Measurements from ENCODE around the gene LRRC9.
"Not testable (repeated sequence)": the region's sequence is repeated elsewhere in the genome, so short reads cannot be mapped to it uniquely, and the experiment has no call there.

The LRRC9 gene

DNA sequence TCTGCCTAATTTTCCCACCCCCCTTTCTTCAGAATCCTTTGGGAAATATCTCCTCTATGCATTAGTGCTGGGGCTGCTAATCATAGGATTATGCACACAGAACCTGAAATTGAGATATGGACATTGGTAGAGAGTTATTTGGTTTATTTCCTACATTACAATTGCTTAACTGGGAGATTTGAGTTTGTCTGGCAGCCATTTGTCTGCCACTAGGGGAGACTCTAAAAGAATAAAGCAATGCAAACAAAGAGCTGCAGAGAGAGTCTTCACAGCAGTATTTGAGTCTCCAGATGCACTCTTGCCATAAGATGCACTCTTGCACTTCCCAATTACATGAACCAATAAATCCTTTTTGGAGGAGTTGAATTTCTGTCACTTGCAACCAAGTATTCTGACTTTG lies 159.8 kb downstream of the LRRC9 start:
- DNase-seq, result no peak

DNA sequence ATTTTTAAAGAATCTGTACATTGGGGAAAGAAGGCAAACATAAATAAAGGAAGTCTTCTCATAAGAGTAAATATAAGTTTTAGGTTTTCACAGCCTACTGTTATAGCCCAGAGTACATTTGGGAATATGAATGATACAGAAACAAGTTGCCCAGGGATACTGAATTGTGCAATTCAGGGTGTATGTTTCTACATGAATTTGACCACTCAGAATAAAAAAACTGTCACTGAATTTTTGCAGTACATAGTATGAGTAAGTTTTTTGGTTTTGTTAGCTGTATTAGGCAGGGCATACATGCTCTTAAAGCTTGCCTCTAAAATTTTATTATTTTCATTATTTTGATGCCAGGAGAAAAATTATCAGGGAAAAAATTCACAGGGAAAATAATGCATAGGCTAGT lies 165.1 kb downstream of the LRRC9 start:
- no peak for DNase-seq

DNA sequence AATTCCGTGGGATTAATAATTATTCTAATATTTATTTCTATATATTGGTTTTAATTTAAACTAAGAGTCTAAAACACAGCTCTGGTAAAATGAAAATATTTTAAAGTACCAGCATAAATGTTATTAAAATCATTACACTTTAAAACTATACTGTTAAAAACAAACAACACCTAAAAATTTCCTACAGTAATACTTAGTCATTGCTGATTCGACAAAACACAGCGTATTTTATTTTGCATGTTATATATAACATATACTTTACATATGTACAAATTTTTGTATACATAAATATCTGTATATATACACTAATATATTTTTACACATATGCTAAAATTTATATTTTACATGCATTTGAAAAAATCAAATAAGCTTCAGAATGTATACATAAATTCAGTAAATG lies 165.7 kb downstream of the LRRC9 start:
- DNase-seq, result no peak

DNA sequence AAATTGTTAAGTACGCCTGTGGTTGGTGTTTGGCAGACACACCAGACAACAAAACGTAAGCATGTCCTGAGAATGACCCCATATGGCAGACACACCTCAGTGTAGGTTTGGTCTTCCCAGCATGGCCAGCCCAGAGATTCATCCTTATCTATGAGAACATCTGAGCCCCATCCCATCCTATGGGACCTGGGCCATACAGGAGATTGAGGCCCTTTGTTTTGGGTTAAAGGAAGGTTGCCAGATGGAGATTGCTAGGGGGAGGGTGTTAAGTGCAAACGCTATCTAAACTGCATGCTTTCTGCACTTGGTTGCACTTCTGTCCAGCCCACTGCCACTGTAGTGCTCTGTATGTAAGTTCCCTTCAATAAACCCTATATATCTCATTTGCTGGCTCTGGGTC lies 167.7 kb downstream of the LRRC9 start:
- no peak for DNase-seq

DNA sequence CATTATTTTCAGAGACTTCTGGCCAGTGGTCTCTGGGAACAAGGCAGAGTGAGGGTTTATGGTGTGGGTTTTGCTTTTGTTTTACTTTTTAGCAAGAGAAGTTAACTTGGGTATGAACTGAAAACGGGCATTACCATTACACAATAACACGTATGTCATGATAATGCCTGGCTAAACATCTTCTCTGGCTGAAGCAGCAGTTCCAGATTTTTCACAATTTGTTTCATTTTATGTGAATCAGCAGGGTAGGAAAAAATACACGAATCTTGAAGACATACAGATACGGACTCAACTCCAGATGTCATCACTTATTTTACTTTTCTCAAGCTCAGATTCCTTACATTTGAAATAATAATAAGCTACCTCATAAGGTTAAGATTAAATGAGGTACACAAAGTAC lies 169.3 kb downstream of the LRRC9 start:
- DNase-seq, result no peak

DNA sequence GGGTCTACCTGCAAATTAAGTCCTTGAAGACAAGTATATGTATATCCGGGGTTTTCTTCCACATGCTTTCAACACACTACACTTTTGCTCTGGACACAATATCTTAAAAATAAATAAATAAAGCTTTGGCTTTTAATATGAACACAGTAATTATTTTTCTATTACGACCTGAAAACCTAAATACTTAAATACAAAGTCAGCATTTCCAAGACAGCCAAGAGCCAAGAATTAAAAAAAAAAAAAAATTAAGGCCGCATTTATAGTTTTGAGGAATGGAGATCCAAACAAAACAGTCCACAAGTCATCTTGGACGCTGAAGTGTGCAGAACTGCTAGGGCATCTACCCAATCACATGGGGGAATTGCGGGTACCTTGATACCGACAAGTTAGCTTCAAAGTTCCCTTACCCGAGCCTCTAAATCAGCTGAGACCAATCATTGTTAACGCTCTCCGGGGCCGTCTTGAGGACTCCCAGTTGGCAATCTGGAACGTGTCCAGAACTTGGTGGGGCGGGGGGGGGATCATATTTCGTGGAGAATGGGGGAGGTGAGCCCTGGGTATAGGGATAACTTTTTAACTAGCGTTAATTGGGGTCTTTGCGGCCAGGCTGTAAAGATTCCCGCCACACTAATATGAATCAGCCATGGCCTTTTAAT lies 171.0 kb downstream of the LRRC9 start:
- no peak for DNase-seq

DNA sequence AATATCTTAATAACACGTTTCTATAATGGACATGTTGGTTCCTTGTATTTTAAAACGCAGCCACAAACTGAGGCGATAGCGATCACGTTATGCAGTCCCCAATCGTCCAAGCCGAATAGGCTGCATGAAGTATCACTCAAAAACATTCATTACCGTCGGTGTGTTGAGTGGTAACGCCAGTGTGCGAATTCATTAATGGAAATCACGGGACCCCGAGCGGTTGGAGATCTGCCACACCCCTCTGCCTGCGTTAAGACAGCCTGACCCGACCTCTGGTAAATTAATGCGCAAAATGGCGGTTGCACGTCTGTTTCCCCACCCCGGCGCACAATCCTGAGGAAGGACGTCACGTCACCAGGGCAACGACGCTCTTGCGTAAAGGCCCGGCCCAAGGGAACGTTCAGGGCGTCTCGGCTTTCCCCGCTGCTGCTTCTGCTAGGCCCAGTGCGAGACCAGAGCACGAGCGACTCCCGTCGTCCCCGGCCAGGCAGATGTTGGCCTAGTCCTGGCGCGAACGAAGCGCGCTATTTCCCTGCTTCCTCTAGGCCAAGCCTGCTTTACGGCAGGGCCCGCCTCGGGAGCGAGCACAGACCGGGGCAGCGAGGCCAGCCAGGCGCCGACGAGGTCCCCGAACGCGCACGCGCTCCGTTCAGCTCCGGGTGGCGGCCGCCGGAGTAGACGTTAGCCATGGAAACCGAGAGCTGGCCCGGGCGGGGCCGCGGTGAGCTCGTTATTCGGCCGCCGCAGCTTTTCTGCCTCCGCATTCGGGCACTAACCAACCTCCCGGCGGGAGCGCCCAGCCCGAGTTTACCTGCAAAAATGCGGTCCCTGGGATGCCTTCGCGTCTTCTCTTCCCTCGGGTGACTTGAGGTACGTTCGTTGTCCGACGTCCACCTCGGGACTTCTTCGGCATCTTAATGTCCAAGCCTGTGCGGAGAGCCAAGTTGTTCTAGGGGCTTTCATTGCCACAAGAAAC lies 171.9 kb downstream of the LRRC9 start, which contains the start of gene PCNX4:
Gene PCNX4 (plus strand): TSS at position 374 of the 976 bp plus-strand sequence. CDS start 15,716 bp downstream, outside the sequence.
- DNase-seq, result peak; percentile 92

DNA sequence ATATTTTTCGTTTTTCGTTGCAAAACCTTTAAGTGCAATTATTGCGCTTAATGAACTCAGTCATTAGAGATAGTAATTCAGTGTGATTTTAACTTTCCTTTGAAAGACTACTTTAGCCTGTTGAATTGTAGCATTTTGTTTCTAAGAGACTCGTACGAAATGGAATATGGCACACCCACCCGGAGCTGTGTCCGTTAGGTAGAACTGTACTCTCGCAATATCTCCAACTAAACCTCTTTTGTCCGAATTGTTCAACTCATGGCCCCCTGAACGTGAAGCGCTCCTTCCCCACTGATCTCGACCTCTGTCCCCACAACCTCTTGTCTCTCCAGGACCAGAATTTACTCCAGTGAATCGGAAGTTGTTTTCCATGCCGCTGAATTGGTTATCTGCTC lies 172.6 kb downstream of the LRRC9 start:
- no peak for DNase-seq

DNA sequence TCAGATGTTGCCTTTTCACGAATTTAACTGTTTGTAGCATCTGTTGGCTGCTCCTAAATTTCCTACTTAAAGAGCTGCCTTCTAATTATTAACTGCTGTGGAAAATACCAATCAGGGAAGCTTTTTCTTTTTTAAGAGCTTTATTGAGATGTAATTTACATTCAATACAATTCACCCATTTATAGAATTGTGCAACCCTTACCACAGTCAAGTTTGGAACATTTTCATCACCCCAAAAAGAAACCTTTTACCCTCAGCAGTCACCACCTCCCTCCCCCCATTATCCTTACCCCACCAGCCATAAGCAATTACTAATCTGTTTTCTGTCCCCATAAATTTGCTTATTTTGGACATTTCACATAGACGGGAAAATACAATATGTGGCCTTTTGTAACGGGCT lies 173.1 kb downstream of the LRRC9 start:
- DNase-seq, result no peak

DNA sequence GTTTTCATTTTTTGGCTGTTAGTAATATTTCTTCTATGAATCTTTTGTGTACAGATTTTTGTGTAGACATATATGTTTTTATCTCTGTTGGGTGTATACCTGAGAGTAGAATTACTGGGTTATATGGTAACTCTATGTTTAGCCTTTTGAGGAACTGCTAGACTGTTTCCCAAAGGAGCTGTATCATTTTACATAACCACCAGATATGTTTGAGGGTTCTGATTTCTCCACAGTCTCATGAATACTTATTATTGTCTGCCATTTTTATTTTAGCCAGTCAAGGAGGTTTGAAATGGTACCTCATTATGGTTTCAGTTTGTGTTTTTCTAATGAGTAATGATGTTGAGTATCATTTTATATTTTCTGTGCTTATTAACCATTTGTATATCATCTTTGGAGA lies 173.7 kb downstream of the LRRC9 start:
- no peak for DNase-seq

DNA sequence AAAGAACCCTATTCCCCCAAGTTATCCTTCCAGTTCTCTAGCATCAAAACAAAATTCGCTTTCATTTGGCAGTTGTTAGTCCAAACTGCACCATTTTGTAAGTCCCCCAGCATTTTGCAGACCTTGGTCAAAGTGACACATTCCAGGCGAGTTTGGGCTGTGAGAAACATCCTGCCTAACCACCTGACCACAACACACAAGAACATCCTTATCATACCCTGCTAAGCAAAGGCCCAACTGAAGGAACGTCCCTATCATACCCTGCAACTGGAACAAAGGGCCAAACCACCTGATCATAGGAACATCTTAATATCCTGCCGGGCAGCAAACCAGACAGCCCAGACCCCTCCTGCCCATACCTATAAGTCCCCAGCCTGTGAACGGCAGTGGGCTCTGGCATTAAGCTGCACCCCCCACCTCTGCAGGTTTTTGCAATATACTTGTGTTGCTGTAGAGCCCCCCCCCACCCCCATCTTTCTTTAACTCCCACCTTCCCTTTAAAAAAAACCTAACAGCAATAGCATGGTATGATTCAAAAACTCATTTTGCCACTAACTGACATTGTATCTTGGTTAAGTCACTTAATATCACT lies 174.5 kb downstream of the LRRC9 start:
- DNase-seq, result no peak

DNA sequence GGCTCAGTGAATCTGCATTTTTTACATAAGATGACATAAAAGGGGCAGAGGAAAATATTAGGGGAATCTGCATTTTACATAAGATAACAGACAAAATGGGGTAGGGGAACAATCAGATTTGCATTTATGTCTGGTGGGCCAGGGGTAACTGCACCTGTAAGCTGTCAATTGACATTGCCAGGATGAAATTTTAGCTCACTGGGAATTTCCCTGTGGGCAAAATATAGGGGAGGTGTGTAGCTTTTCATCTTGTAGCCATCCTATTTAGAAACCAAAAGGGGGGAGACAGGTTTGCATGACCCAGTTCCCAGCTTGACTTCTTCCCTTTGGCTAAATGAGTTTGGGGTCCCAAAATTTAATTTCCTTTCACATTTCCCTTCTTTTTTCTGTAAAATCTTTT lies 175.3 kb downstream of the LRRC9 start:
- no peak for DNase-seq

DNA sequence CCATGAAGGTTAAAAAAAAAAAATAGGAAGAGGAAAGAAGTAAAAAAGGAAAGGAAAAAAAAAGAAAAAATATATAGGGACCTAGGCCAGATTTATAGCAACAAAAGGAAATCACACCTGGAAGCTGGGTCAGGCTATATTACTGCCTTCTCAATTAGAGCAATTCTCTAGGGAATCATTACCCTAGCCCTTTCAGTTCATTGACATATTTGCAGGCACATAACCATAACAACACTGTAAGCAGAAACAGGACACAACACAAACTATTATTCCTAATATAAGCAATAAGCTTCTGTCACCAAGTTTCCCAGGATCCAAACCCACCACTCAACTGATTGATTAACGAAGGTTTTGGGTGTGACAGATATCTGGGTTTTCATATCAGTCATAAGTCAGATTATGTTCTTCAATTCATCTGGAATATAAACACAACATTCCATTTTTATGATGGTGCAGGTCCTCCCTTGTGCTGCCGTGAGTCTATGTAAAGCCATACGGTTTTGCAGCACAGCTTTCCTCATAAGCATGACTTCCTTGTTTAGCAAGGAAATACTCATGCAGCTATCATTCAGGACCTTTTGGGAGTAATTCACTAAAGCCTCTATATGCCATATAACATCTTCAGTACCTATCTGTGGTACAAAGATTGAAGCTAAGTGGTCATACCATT lies 176.0 kb downstream of the LRRC9 start:
- no peak for DNase-seq

DNA sequence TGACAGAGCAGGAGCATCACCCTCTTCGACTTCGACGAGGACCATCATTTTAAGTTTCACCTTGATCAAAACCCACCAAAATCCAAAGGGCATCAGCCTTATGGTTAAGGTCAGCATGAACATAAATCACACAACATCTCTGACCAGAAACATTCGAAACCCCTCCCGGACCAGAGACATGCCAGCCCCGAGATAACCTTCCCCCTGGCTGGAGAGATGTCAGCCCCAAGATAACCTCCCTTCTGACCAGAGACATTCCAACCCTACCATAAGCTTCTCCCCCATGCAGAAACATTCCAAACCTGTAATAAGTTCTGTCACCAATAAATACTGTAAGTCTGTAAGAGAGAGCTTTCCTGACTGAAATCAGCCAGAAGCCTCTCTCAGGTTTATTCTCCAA lies 178.0 kb downstream of the LRRC9 start:
- no peak for DNase-seq

DNA sequence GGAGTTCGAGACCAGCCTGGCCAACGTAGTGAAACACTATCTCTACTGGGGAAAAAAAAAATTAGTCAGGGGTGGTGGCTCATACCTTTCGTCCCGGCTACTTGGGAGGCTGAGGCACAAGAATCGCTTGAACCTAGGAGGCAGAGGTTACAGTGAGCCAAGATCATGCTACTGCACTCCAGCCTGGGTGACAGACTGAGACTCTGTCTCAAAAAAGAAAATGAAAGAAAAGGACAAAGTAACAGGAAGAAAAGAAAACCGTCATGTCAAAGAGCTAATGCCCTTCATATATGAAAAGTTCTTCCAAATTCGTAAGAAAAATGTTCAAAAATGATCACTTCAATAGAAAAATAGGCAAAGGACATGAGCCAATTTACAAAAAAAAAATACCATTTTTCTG lies 179.9 kb downstream of the LRRC9 start:
- DNase-seq, result not testable (repeated sequence)

DNA sequence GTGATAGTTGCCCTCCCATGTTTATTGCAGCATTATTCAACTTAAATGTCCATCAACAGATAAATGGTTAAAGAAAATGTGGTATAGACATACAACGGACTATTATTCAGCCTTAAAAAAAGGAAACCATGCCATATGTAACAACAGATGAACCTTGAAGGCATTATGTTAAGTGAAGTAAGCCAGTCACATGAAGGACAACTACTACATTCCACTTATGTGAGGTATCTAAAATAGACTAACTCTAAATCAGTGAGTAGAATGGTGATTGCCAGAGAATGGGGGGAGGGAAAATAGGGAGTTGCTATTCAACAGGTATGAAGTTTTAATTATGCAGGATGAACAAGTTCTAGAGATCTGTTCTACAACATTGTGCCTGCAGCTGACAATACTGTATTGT lies 181.8 kb downstream of the LRRC9 start:
- DNase-seq, result no peak

DNA sequence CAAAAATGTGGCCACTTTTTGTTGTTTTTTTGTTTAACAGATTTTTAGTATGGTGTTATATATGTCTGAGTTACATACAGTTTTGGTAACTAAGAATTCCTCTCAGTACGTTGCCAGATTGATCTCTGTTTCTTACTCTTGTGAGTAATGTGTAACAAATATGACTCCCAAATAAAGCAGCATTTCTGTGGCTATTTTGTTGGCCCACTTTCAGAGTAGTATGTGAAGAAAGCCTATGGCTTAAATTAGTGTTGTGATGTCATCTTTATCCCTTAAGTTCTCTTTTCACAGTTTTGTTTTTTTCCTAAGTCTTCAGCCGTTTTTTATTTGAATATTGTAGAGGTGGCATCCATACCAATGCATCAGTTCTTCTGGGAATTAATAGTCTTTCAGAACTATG lies 182.4 kb downstream of the LRRC9 start:
- no peak for DNase-seq

DNA sequence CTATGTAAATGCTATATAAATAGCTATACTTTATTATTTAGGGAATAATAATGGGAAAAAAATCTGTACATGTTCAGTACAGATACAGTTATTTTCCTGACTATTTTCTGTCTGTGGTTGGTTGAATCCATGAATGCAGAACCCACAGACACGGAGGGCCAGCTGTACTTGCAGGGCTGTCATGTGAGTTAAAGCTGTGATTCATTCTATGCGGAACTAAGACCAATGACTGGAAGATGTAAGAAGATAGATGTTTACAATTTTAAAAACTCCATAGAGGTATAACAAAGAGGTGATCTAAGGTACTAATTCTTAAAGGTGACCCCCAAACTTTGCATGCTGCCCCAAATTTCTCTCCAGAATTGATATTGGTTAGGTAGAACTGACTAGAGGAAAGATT lies 186.4 kb downstream of the LRRC9 start:
- no peak for DNase-seq

DNA sequence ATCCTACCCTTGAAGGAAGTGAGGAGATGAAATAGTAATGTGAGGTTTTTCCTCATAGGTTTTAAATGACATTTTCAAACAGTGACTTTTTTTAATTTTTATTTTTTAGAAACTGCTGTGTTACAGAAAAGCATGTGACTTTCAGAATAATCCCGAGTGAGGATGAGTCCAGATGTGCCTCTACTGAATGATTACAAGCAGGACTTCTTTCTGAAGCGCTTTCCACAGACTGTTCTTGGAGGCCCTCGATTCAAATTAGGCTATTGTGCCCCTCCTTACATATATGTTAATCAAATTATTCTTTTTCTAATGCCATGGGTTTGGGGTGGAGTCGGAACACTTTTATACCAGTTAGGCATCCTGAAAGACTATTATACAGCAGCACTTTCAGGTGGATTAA lies 187.5 kb downstream of the LRRC9 start:
- DNase-seq, result no peak

DNA sequence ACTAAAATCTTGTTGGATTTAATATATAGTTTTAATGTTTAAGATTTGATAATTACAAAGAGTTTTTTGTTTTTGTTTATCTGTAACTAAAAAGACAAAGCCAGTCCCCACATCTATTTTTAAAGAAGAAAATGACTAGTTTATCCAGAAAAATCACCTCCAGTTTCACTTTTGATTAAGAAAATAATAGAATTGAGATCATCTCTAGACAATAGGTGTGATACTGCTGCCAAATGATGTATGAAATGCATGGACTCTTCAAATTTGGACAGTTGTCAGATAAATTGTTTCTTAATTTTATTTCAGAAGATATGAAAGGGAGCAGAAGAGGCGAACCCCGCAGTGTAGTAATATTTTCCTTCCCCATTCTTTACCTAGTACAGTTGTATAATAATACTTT lies 191.8 kb downstream of the LRRC9 start:
- DNase-seq, result no peak

Data from effector CD4-positive, alpha-beta T cell (primary cell).